ENCODE measurements around the gene ANKDD1A.
A peak's percentile ranks its signal among the peaks of the same experiment; 100 is the strongest.

Gene ANKDD1A

GRCh38 chr15:64981812-64982431 lies 70.2 kb downstream of the ANKDD1A start:
- no peak for DNase-seq

GRCh38 chr15:64982472-64982871 lies 70.8 kb downstream of the ANKDD1A start:
- DNase-seq, result no peak

- peak; percentile 90 for DNase-seq
Measured at GRCh38 chr15:64985366-64986033, 73.8 kb downstream of the ANKDD1A start.

GRCh38 chr15:64987136-64987535 lies 75.4 kb downstream of the ANKDD1A start:
- DNase-seq, result no peak

GRCh38 chr15:64989416-64990167 lies 77.9 kb downstream of the ANKDD1A start, which contains the start of gene SPG21:
SPG21 (minus strand) TSS chr15:64989914; CDS start chr15:64983569, 6,345 bp downstream.
- DNase-seq, result peak; percentile 82

- no peak for DNase-seq
Measured at GRCh38 chr15:64990168-64990470, 78.4 kb downstream of the ANKDD1A start.

GRCh38 chr15:64991536-64992135 lies 79.9 kb downstream of the ANKDD1A start:
- DNase-seq, result no peak

- no peak for DNase-seq
Measured at GRCh38 chr15:64993290-64993689, 81.6 kb downstream of the ANKDD1A start.

- DNase-seq, result no peak
Measured at GRCh38 chr15:64997066-64997465, 85.4 kb downstream of the ANKDD1A start.

GRCh38 chr15:64997745-64998375 lies 86.2 kb downstream of the ANKDD1A start:
- no peak for DNase-seq

GRCh38 chr15:65004993-65005392 lies 93.3 kb downstream of the ANKDD1A start:
- no peak for DNase-seq

- no peak for DNase-seq
Measured at GRCh38 chr15:65006876-65007275, 95.2 kb downstream of the ANKDD1A start.
